ENCODE measurements around the gene GRAMD2B.

DNA sequence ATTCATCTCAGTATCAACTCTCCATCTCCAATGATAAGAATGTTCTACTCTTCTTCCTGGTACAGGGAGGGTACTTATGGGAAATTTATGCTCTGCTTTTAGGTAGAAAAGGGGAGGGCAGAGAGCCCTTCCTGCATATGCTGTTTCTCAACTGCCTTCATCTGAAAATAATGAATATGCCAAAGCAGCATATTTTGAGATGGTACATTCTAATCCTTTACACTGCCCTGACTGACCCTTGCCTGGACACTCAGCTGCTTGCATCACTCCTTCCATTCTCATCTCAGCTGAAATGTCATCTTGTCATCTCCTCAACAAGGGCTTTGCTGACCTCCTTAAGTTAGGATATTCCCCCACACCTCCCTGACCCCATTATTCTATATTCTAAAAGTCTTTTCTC lies 103.3 kb downstream of the GRAMD2B start:
- TF ChIP-seq, protein P1, sequence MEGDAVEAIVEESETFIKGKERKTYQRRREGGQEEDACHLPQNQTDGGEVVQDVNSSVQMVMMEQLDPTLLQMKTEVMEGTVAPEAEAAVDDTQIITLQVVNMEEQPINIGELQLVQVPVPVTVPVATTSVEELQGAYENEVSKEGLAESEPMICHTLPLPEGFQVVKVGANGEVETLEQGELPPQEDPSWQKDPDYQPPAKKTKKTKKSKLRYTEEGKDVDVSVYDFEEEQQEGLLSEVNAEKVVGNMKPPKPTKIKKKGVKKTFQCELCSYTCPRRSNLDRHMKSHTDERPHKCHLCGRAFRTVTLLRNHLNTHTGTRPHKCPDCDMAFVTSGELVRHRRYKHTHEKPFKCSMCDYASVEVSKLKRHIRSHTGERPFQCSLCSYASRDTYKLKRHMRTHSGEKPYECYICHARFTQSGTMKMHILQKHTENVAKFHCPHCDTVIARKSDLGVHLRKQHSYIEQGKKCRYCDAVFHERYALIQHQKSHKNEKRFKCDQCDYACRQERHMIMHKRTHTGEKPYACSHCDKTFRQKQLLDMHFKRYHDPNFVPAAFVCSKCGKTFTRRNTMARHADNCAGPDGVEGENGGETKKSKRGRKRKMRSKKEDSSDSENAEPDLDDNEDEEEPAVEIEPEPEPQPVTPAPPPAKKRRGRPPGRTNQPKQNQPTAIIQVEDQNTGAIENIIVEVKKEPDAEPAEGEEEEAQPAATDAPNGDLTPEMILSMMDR (conservative IDR thresholded peaks at IDR 0.05; ENCODE audit: low read depth, low read length): no peak
- TF ChIP-seq EZH2 (IDR thresholded peaks at IDR 0.05; ENCODE audit: low read length, unreplicated experiment): no peak
